ENCODE results near the gene PANK2.

GRCh38 chr20:3923818-3924217 lies 34.6 kb downstream of the PANK2 start:
- TF ChIP-seq EZH2 (IDR thresholded peaks at IDR 0.05; ENCODE audit: insufficient read depth, low read length) (no peak), CTCF (IDR thresholded peaks at IDR 0.05; ENCODE audit: insufficient read depth, low read depth, low read length) (no peak)
